ENCODE results near the gene ELFN2.
A peak's percentile ranks its signal among the peaks of the same experiment; 100 is the strongest.
"Not testable (repeated sequence)": the region's sequence is repeated elsewhere in the genome, so short reads cannot be mapped to it uniquely, and the experiment has no call there.

The ELFN2 gene, protein sequence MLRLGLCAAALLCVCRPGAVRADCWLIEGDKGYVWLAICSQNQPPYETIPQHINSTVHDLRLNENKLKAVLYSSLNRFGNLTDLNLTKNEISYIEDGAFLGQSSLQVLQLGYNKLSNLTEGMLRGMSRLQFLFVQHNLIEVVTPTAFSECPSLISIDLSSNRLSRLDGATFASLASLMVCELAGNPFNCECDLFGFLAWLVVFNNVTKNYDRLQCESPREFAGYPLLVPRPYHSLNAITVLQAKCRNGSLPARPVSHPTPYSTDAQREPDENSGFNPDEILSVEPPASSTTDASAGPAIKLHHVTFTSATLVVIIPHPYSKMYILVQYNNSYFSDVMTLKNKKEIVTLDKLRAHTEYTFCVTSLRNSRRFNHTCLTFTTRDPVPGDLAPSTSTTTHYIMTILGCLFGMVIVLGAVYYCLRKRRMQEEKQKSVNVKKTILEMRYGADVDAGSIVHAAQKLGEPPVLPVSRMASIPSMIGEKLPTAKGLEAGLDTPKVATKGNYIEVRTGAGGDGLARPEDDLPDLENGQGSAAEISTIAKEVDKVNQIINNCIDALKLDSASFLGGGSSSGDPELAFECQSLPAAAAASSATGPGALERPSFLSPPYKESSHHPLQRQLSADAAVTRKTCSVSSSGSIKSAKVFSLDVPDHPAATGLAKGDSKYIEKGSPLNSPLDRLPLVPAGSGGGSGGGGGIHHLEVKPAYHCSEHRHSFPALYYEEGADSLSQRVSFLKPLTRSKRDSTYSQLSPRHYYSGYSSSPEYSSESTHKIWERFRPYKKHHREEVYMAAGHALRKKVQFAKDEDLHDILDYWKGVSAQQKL

DNA sequence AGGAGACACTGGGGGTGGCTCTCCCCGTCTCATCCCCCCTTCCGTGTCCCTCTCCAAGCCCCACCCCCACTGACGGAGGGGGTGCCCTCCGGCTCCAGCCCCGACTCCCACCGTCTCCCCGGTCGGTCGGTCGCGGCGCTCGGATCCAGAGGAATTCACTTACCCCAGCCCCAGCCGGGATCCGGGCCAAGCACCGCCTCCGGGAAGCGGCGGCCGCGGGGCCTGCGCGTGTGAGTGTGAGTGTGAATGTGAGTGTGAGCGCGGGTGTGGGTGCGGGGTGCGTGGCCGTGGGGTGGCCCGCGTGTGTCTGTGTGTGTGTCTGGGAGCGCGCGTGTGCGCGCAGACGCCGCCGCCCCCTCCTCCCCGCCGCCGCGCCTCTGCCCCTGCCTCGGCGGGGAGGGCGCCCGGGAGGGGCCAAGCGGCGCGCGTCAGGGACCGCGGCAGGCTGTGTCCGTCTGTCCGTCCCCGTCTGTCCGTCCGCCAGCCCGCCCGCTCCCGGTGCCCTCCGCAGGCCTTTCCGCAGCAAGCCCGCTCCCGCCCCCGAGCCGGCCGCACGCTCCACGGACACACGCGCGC lies at the start of gene ELFN2:
TSS of gene ELFN2 (minus strand) at position 345 of the 576 bp plus-strand sequence. CDS start 51,945 bp downstream, outside the sequence.
- TF ChIP-seq JUND (IDR thresholded peaks at IDR 0.05; ENCODE audit: low read depth), result no peak
- in situ Hi-C loops (cut with HindIII; ENCODE audit: low pct_unique_long_range_greater_than_20kb, low sequenced_read_pairs), result no loop called here
- no peak for DNase-seq (ENCODE audit: low read depth in 1 of 2, low spot score in 1 of 2)

DNA sequence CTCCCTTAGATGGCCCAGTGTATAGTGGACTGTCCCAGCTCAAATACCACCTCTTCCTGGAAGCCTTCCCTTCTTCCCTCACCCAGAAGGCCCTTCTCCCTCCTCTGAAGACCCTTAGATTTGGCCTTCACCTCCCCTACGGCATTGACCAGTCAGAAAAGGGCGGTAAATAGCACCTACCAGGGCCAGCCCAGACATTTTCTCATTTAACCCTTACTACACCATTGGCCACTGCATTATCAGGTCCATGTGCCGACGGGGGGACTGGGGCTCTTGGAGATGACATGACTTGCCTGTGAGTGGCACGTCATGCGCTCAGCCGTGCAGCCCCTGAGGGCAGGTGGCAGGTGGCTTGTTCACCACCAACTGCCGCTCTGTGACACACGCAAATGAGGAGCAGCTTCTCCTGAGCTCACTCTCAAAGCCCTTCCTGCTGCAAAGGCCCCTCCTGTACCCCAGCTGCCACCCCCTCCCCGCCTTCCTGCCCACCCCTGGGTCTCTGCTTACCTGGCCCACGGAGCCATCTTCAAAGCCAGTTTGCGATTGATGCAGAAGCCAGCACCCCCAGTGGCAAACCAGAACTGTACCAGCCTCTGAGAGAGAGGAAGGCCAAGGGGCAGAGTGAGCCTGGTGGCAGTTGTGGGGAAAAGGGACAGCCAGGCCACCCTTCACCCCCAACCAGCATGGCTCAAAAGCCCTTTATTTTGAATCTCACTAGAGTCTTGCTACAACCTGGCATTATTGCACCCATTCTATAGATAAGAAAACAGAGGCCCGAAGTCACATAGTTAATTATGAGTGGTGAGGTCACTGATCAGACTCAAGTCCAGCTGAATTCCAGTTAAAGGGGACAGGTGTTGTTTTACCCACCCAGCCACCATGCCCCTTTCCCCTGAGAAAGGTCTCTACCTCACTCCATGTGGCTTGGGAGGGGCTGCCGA lies 49.4 kb upstream of the ELFN2 start:
- no peak for DNase-seq (ENCODE audit: low read depth in 1 of 2, low spot score in 1 of 2)
- in situ Hi-C loops (cut with HindIII; ENCODE audit: low pct_unique_long_range_greater_than_20kb, low sequenced_read_pairs), result no loop called here
- TF ChIP-seq JUND (IDR thresholded peaks at IDR 0.05; ENCODE audit: low read depth), result no peak

DNA sequence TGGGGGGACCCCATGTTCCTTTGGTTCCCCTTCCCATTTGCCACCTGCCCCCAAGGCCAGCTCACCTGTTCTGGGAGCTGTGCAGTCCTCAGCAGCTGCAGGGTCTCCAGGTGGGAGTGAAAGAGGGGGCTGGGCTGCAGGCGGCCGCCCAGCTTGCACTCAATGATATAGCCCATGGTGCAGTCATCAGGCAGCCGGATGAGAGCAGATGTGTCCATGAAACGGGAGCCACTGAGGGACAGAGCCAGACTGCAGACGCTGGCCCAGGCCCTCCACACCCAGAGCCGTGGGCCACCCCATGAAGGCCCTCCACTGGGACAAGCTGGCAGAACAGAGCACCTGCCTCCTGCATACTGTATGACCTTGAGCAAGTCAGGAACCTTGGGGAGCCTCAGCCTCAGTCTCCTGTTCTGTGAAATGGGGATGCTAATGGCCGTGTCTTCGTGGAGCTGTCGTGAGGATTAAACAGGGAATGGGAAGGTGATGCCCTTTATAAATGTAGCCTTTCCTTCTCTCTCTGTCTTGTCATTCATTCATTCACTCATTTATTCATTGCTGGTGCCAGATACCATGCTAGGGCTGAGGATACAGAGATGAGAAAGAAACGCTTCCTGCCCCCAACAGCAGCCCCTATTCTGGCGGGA lies 47.3 kb upstream of the ELFN2 start:
- in situ Hi-C loops (cut with HindIII; ENCODE audit: low pct_unique_long_range_greater_than_20kb, low sequenced_read_pairs), result no loop called here
- no peak for TF ChIP-seq JUND (IDR thresholded peaks at IDR 0.05; ENCODE audit: low read depth)
- no peak for DNase-seq (ENCODE audit: low read depth in 1 of 2, low spot score in 1 of 2)

DNA sequence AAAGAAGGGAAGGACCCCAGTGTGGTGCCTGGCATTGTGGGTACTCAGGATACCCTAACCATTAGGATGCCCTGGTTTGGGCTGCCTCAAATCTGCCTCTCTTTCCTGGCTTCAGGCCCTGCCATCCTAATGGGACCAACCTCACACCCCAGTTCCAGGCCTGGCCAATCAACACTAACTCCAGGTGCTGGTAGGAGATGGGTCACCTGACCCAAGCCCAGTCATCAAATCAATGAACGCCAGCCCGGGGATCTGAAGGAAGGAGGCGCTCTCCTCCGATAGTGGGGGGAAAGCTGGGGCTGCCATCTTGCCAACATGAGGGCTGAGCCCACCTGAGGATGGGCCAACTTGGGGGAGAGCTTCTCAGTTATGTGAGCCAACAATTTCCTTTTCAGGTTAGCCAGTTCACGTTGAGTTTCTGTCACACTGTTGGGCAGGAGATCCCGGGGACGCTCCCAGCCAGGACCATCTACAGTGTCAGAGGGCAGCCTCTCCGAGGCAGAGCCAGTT lies 46.2 kb upstream of the ELFN2 start:
- TF ChIP-seq JUND (IDR thresholded peaks at IDR 0.05; ENCODE audit: low read depth), result no peak
- DNase-seq (ENCODE audit: low read depth in 1 of 2, low spot score in 1 of 2), result no peak
- in situ Hi-C loops (cut with HindIII; ENCODE audit: low pct_unique_long_range_greater_than_20kb, low sequenced_read_pairs), result no loop called here

DNA sequence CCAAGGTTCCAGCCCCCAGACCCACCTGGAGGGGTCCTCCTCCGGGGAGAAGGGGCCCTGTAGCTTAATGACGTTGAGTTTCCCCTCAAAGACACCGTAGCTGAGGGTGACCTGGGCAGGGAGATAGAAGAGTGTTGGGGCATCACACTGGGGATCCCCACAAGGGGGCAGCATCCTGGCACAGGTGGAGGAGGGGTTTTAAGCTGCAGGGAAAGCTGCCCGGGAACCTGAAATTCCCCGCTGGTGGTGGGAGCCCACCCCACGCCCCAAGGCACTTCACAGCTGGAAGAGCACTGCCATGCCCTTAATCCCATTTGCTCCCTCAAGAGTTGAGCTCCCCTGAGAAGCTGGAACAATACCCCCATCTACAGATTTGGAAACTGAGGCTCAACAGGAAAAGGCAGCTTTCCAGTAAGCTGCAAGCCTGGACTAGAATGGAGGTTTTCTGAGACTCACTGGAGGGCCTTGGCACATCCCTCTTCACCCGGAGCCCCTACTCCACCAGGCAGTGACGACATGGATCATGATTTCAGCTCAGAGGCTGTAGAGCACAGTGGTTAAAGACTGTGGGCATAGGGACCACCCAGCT lies 45.2 kb upstream of the ELFN2 start:
- peak; percentile 35 to 44 for DNase-seq (ENCODE audit: low read depth in 1 of 2, low spot score in 1 of 2)
- in situ Hi-C loops (cut with HindIII; ENCODE audit: low pct_unique_long_range_greater_than_20kb, low sequenced_read_pairs), result no loop called here
- no peak for TF ChIP-seq JUND (IDR thresholded peaks at IDR 0.05; ENCODE audit: low read depth)

DNA sequence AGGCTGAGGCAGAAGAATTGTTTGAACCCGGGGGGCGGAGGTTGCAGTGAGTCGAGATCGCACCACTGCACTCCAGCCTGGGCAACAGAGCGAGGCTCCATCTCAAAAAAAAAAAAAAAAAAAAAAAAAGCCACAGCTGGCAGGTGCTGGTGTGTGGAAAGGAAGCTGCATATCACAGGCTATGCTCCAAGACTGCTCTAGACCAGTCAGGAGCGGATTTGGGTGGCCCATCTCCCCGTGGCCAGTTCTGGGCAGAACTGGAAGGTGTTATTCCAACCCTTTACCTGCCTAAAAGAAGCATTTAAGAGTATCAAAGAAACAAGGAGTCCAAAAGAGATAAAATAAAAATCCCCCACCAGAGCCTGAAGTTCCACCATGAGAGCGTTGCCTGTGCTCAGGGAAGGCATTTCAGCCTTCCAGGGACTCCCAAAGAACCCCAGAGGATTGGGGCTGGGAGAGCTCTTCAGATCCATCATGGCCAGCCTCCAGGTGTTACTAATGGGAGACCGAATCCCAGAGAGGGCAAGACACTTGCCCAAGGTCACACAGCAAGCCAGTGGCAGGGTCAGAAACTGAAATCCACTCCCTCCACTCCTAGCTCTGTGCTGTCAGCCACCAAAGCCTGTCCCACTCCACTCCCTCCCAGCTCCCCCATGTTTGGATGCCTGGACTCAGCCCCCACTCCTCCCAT lies 44.6 kb upstream of the ELFN2 start:
- no peak for TF ChIP-seq JUND (IDR thresholded peaks at IDR 0.05; ENCODE audit: low read depth)
- no peak for DNase-seq (ENCODE audit: low read depth in 1 of 2, low spot score in 1 of 2)
- in situ Hi-C loops (cut with HindIII; ENCODE audit: low pct_unique_long_range_greater_than_20kb, low sequenced_read_pairs), result no loop called here

DNA sequence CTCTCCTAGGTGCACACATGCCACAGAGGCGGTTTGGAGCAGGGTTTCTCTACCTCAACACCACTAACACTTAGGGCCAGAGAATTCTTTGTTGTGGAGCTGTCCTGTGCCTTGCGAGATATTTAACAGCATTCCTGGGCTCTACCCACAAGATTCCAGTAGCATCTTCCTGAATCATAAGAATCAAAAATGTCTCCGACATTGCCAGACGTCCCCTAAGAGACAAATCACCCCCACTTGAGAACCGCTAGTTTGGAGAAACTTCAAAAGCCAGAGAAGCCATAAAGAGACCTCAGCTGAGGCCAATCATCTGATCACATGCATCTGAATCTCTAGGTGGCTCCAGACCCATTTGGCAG lies 42.8 kb upstream of the ELFN2 start:
- no peak for DNase-seq (ENCODE audit: low read depth in 1 of 2, low spot score in 1 of 2)
- no peak for TF ChIP-seq JUND (IDR thresholded peaks at IDR 0.05; ENCODE audit: low read depth)
- in situ Hi-C loops (cut with HindIII; ENCODE audit: low pct_unique_long_range_greater_than_20kb, low sequenced_read_pairs), result no loop called here

DNA sequence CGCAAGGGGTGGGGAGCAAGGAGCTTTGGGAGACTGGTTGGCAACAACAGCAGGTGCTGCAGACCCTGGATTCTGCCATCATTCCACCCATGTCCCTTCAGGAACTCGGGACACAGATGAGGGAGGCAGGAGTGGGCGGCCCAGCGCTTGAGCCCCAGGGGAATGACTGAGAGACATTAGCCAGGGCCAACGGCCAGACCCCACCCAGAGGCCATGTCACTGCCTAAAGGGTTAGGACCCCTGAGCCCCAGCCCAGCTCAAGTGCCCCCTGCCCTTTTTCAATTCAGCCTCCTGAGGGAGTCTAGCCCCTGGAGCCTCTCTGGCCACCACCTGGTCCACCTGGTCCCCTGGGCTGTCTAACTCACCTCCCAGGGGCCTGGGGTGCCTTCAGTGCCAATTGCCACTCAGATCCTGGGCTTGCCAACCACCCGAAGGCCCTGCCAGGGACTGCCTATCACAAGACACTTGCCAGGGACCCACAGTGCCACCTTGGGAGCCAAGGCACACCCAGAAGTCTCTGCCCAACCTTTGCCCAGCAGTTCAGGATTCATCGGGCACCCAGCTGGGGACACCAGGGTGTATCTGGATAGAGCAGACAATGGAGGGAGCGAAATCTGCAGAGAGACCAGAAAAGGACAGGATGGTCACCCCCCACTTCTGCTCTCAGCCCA lies 42.3 kb upstream of the ELFN2 start:
- no peak for DNase-seq (ENCODE audit: low read depth in 1 of 2, low spot score in 1 of 2)
- in situ Hi-C loops (cut with HindIII; ENCODE audit: low pct_unique_long_range_greater_than_20kb, low sequenced_read_pairs), result no loop called here
- TF ChIP-seq JUND (IDR thresholded peaks at IDR 0.05; ENCODE audit: low read depth), result no peak

DNA sequence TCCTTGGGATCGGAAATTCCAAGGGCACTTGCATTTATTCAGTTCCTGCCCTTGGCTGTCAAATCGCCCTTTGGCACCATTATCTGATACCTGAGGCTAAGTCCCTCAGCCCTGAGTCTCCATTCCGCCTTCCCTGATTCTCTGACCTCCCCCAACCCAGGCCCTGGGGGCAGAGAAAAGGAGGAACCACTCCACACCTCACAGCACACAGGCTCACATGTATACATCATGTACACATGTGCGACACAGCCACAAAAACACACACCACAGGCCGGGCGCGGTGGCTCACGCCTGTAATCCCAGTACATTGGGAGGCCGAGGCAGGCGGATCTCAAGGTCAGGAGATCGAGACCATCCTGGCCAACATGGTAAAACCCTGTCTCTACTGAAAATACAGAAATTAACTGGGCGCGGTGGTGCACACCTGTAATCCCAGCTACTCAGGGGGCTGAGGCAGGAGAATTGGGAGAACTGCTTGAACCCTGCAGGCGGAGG lies 41.0 kb upstream of the ELFN2 start:
- DNase-seq (ENCODE audit: low read depth in 1 of 2, low spot score in 1 of 2); in situ Hi-C loops (cut with HindIII; ENCODE audit: low pct_unique_long_range_greater_than_20kb, low sequenced_read_pairs): not testable (repeated sequence)

DNA sequence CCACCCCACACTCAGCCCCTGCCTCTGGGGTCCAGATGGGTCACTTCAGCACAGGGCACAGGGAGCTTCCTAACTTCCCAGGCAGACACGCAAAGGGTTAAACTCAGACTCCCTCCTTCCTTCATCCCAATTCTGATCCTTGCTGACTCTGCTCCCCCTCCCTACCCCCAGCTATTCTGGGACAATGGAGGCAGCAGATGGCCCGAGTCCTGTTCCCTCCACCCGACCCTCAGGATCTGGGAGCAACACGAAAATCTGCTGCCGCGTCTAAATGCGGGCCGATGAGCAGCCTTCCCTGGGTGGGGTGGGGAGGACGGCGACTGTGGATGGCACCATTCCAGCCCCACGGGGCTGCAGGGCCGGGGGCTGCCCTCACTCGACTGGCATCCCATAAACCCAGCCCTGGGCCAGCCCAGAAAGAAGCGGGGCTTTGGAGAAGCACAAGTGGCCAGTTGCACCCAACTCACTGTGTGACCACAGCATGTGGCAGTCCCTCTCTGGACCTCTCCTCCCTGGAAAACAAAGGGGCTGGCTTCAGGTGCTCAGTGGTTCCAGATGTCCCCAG lies 40.2 kb upstream of the ELFN2 start:
- DNase-seq (ENCODE audit: low read depth in 1 of 2, low spot score in 1 of 2), result no peak
- no peak for TF ChIP-seq JUND (IDR thresholded peaks at IDR 0.05; ENCODE audit: low read depth)
- in situ Hi-C loops (cut with HindIII; ENCODE audit: low pct_unique_long_range_greater_than_20kb, low sequenced_read_pairs), result no loop called here

All from T47D (cell line).